HepG2 (cell line): Measurements from ENCODE around the gene SIK3. TPM values are rescaled to one million over a fixed set of nuclear protein-coding genes. Genes with fewer than 3 reads are reported as not detected.

Experiments used
- CTCF ChIP-seq: sonication (generic); formaldehyde crosslinking; IDR thresholded peaks from 2 replicates; pipeline ENCODE4 v1.5.0; 2020; ENCODE audit warnings: mild to moderate bottlenecking, missing genetic modification reagents, moderate library complexity
- GFI1 ChIP-seq: sonication (generic); formaldehyde crosslinking; IDR thresholded peaks from 2 replicates; pipeline ENCODE4 v1.5.0; 2020; ENCODE audit warnings: missing genetic modification reagents, mild to moderate bottlenecking, borderline replicate concordance
- GTF3A ChIP-seq: sonication (generic); formaldehyde crosslinking; conservative IDR thresholded peaks from 2 replicates; pipeline ENCODE4 v1.4.0; 2020; ENCODE audit warnings: mild to moderate bottlenecking, missing genetic modification reagents
- HMGXB4 ChIP-seq, 2 experiments: sonication (generic) in 1 of 2; formaldehyde crosslinking in 1 of 2; IDR thresholded peaks; 2 replicates each; pipeline versions ENCODE4 v1.4.0 to v1.6.1; 2018 to 2020; ENCODE audit warnings: missing genetic modification reagents in 2 of 2, borderline replicate concordance in 1 of 2, low read depth in 1 of 2, mild to moderate bottlenecking in 1 of 2, missing biosample characterization in 1 of 2
- HOXA5 ChIP-seq: sonication (generic); formaldehyde crosslinking; IDR thresholded peaks from 2 replicates; pipeline ENCODE4 v1.4.0; 2020; ENCODE audit warnings: missing genetic modification reagents
- PHF20 ChIP-seq: sonication (generic); formaldehyde crosslinking; IDR thresholded peaks from 2 replicates; pipeline ENCODE4 v1.5.0; 2020; ENCODE audit warnings: mild to moderate bottlenecking, missing genetic modification reagents
- RCOR2 ChIP-seq: IDR thresholded peaks from 2 replicates; pipeline ENCODE4 v1.6.1; 2016; ENCODE audit warnings: missing biosample characterization, missing genetic modification reagents
- SMC3 ChIP-seq: IDR thresholded peaks from 2 replicates; pipeline ENCODE4 v1.6.1; 2011; ENCODE audit warnings: low read length, improper control_type of control experiment
- TARDBP ChIP-seq: sonication (generic); formaldehyde crosslinking; IDR thresholded peaks from 2 replicates; pipeline ENCODE4 v1.8.0; 2022; ENCODE audit warnings: mild to moderate bottlenecking, missing genetic modification reagents
- ZBTB43 ChIP-seq: sonication (generic); formaldehyde crosslinking; conservative IDR thresholded peaks from 2 replicates; pipeline ENCODE4 v1.4.0; 2020; ENCODE audit warnings: missing genetic modification reagents
- ZNF230 ChIP-seq: sonication (generic); formaldehyde crosslinking; IDR thresholded peaks from 2 replicates; pipeline ENCODE4 v1.4.0; 2020; ENCODE audit warnings: mild to moderate bottlenecking, missing genetic modification reagents
- ZNF24 ChIP-seq: fragments of 450-650 bp; IDR thresholded peaks from 2 replicates; pipeline ENCODE4 v1.6.1; 2017; ENCODE audit warnings: antibody characterized with exemption, mild to moderate bottlenecking
- ZNF816 ChIP-seq: sonication (generic); formaldehyde crosslinking; IDR thresholded peaks from 2 replicates; pipeline ENCODE4 v1.8.0; 2022; ENCODE audit warnings: missing genetic modification reagents, mild to moderate bottlenecking, borderline replicate concordance
- ZSCAN20 ChIP-seq: sonication (generic); formaldehyde crosslinking; IDR thresholded peaks from 2 replicates; pipeline ENCODE4 v1.4.0; 2020; ENCODE audit warnings: missing genetic modification reagents, mild to moderate bottlenecking, borderline replicate concordance
- polyA plus RNA-seq, 8 experiments: library from polyadenylated mRNA; depleted of rRNA in 3 of 8; stranded (reverse) in 7 of 8; unstranded in 1 of 8; fragments of >200 nt; fragmentation: Illumina TruSeq in 4 of 8; extraction: Trizol in 4 of 8; gene quantifications; 2 replicates each; pipeline versions ENCODE4 v1.2.1 to v1.2.3, GENCODE V29; 2011 to 2016; ENCODE audit warnings: low read depth in 4 of 8, missing spikeins in 1 of 8, mixed read lengths in 1 of 8; ENCODE audit not compliant: insufficient read depth in 1 of 8
- total RNA-seq, 5 experiments: library from RNA; depleted of rRNA; stranded (reverse); fragments of >200 nt; fragmentation: Illumina TruSeq; extraction: Trizol; gene quantifications; 2 replicates each; pipeline ENCODE4 v1.2.3, GENCODE V29; 2016; ENCODE audit warnings: low read depth in 1 of 5

Gene SIK3
- total and polyA plus RNA-seq, 2 of the 13 experiments (the other 11 are each of a cell fraction or from before 2014, with no cell fraction given): 5.7 to 9.8 TPM

GRCh38 chr11:116840224-116840745 is 257.9 kb downstream of the SIK3 start (continued):
- TF ChIP-seq HMGXB4 (CRISPR knock-in tag; IDR thresholded peaks at IDR 0.05; ENCODE audit: borderline replicate concordance in 1 of 2, low read depth in 1 of 2): peak in 1 of 2 experiments; percentile 43; a peak in 1 of 4 replicates
- TF ChIP-seq ZNF230: 0 out of 2 replicates have a peak, but pooled peaks have one; percentile 21
- TF ChIP-seq ZBTB43 (CRISPR knock-in tag): 0 out of 2 replicates have a peak, but pooled peaks have one; percentile 3
- peak; percentile 22; the same call in 1 of the 2 replicates for TF ChIP-seq TARDBP (CRISPR knock-in tag)
- TF ChIP-seq SMC3: peak; percentile 14; the same call in 1 of the 2 replicates
- 0 out of 2 replicates have a peak, but pooled peaks have one; percentile 22 for TF ChIP-seq RCOR2 (CRISPR knock-in tag)
- 0 out of 2 replicates have a peak, but pooled peaks have one; percentile 73 for TF ChIP-seq ZSCAN20
- peak; percentile 79; the same call in 1 of the 2 replicates for TF ChIP-seq ZNF816 (CRISPR knock-in tag)
- peak; percentile 56 for TF ChIP-seq CTCF
- TF ChIP-seq PHF20 (CRISPR knock-in tag): no peak
- TF ChIP-seq GFI1 (CRISPR knock-in tag): 0 out of 2 replicates have a peak, but pooled peaks have one; percentile 5
- TF ChIP-seq HOXA5: peak; percentile 12
- 0 out of 2 replicates have a peak, but pooled peaks have one; percentile 25 for TF ChIP-seq GTF3A (CRISPR knock-in tag)
- TF ChIP-seq ZNF24: no peak
